HEK293 (cell line): ENCODE results near the gene KCNH8.

Experiments used
- CTCF ChIA-PET: fragments of 350-600 bp; formaldehyde crosslinking; extraction: SDS; loops from one replicate; lab custom pipeline; 2021; ENCODE audit warnings: antibody characterized with exemption; lab: Yijun Ruan, JAX
- POLR2A ChIA-PET: fragments of 300-600 bp; formaldehyde crosslinking; extraction: SDS; loops from one replicate; lab custom pipeline; 2020; ENCODE audit warnings: antibody characterized with exemption, inconsistent platforms; lab: Yijun Ruan, JAX
- H3K27ac ChIP-seq: fragments of 200-500 bp; sonication (Bioruptor generic); 2 replicates; pipeline ENCODE4 v1.5.1; 2014; ENCODE audit warnings: low read depth, low read length, control low read depth, inconsistent platforms; ENCODE audit errors: extremely low read depth
- H3K36me3 ChIP-seq, 2 experiments: fragments of 200-500 bp in 1 of 2; sonication (Bioruptor generic) in 1 of 2; 1 replicate in 1 of 2; 2 replicates in 1 of 2; pipeline ENCODE4 v1.5.1; 2014 to 2017; ENCODE audit warnings: inconsistent platforms in 2 of 2, low read length in 2 of 2; ENCODE audit not compliant: control insufficient read depth in 2 of 2, insufficient read depth in 1 of 2
- H3K4me1 ChIP-seq: fragments of 200-500 bp; sonication (Bioruptor generic); 2 replicates; pipeline ENCODE4 v1.5.1; 2014; ENCODE audit warnings: mild to moderate bottlenecking, low read length, inconsistent platforms; ENCODE audit not compliant: control insufficient read depth, insufficient read depth
- H3K4me3 ChIP-seq: 2 replicates; pipeline ENCODE4 v1.5.1; 2011; ENCODE audit warnings: low read depth, mild to moderate bottlenecking, control low read depth, low read length, moderate library complexity
- H3K9me3 ChIP-seq: fragments of 200-500 bp; sonication (Bioruptor generic); 2 replicates; pipeline ENCODE4 v1.5.1; 2014; ENCODE audit warnings: low read depth, low read length, inconsistent platforms; ENCODE audit not compliant: control insufficient read depth, insufficient read depth
- GLIS2 ChIP-seq: fragments of 450-650 bp; formaldehyde crosslinking; IDR thresholded peaks from 2 replicates; pipeline ENCODE4 v1.5.1; 2016; ENCODE audit warnings: missing biosample characterization, missing genetic modification characterization
- KLF8 ChIP-seq: fragments of 450-650 bp; formaldehyde crosslinking; IDR thresholded peaks from 2 replicates; pipeline ENCODE4 v1.5.1; 2016; ENCODE audit warnings: missing biosample characterization, missing genetic modification characterization
- MEIS1 ChIP-seq: sonication (generic); formaldehyde crosslinking; IDR thresholded peaks from 2 replicates; pipeline ENCODE4 v1.8.1; 2022; ENCODE audit warnings: missing genetic modification reagents, mild to moderate bottlenecking, borderline replicate concordance
- REPIN1 ChIP-seq: fragments of 450-650 bp; formaldehyde crosslinking; IDR thresholded peaks from 2 replicates; pipeline ENCODE4 v1.5.1; 2017; ENCODE audit warnings: missing biosample characterization, missing genetic modification characterization, low read depth
- YY2 ChIP-seq: fragments of 450-650 bp; formaldehyde crosslinking; IDR thresholded peaks from 2 replicates; pipeline ENCODE4 v1.5.1; 2016; ENCODE audit warnings: missing biosample characterization, missing genetic modification characterization
- ZBTB8A ChIP-seq: fragments of 450-650 bp; formaldehyde crosslinking; IDR thresholded peaks from 2 replicates; pipeline ENCODE4 v1.5.1; 2016; ENCODE audit warnings: missing biosample characterization, missing genetic modification characterization
- ZNF112 ChIP-seq: fragments of 450-650 bp; formaldehyde crosslinking; IDR thresholded peaks from 2 replicates; pipeline ENCODE4 v1.5.0; 2017; ENCODE audit warnings: missing biosample characterization, missing genetic modification characterization
- ZNF148 ChIP-seq: fragments of 450-650 bp; formaldehyde crosslinking; IDR thresholded peaks from 2 replicates; pipeline ENCODE4 v1.5.0; 2017; ENCODE audit warnings: missing biosample characterization, missing genetic modification characterization, borderline replicate concordance
- ZNF157 ChIP-seq: fragments of 450-650 bp; formaldehyde crosslinking; IDR thresholded peaks from 2 replicates; pipeline ENCODE4 v1.5.1; 2016; ENCODE audit warnings: missing biosample characterization, missing genetic modification characterization
- ZNF16 ChIP-seq: fragments of 450-650 bp; formaldehyde crosslinking; IDR thresholded peaks from 2 replicates; pipeline ENCODE4 v1.5.1; 2016; ENCODE audit warnings: low read depth, missing biosample characterization, missing genetic modification characterization
- ZNF211 ChIP-seq: fragments of 450-650 bp; formaldehyde crosslinking; IDR thresholded peaks from 2 replicates; pipeline ENCODE4 v1.5.1; 2016; ENCODE audit warnings: low read depth, missing biosample characterization, missing genetic modification characterization
- ZNF26 ChIP-seq: fragments of 450-650 bp; formaldehyde crosslinking; IDR thresholded peaks from 2 replicates; pipeline ENCODE4 v1.5.1; 2016; ENCODE audit warnings: missing biosample characterization, missing genetic modification characterization
- ZNF266 ChIP-seq: fragments of 450-650 bp; formaldehyde crosslinking; IDR thresholded peaks from 2 replicates; pipeline ENCODE4 v1.5.1; 2016; ENCODE audit warnings: missing biosample characterization, missing genetic modification characterization, low read depth
- ZNF335 ChIP-seq: fragments of 450-650 bp; formaldehyde crosslinking; conservative IDR thresholded peaks from 2 replicates; pipeline ENCODE4 v1.5.1; 2016; ENCODE audit warnings: missing biosample characterization, missing genetic modification characterization
- ZNF404 ChIP-seq: fragments of 450-650 bp; formaldehyde crosslinking; IDR thresholded peaks from 2 replicates; pipeline ENCODE4 v1.5.1; 2017; ENCODE audit warnings: missing biosample characterization, missing genetic modification characterization
- ZNF514 ChIP-seq: fragments of 450-650 bp; formaldehyde crosslinking; IDR thresholded peaks from 2 replicates; pipeline ENCODE4 v1.5.1; 2016; ENCODE audit warnings: missing biosample characterization, missing genetic modification characterization
- ZNF529 ChIP-seq: fragments of 450-650 bp; formaldehyde crosslinking; IDR thresholded peaks from 2 replicates; pipeline ENCODE4 v1.5.1; 2017; ENCODE audit warnings: missing genetic modification characterization, missing biosample characterization; ENCODE audit not compliant: insufficient replicate concordance
- ZNF558 ChIP-seq: fragments of 450-650 bp; formaldehyde crosslinking; IDR thresholded peaks from 2 replicates; pipeline ENCODE4 v1.5.1; 2016; ENCODE audit warnings: missing biosample characterization, missing genetic modification characterization
- ZNF561 ChIP-seq: fragments of 450-650 bp; IDR thresholded peaks from 2 replicates; pipeline ENCODE4 v1.5.1; 2018; ENCODE audit warnings: missing biosample characterization, missing genetic modification characterization, borderline replicate concordance
- ZNF585B ChIP-seq: fragments of 450-650 bp; formaldehyde crosslinking; IDR thresholded peaks from 2 replicates; pipeline ENCODE4 v1.5.1; 2016; ENCODE audit warnings: missing biosample characterization, missing genetic modification characterization
- ZNF600 ChIP-seq: fragments of 450-650 bp; formaldehyde crosslinking; IDR thresholded peaks from 2 replicates; pipeline ENCODE4 v1.5.1; 2016; ENCODE audit warnings: missing biosample characterization, missing genetic modification characterization
- ZNF830 ChIP-seq: fragments of 450-650 bp; IDR thresholded peaks from 2 replicates; pipeline ENCODE4 v1.5.0; 2018; ENCODE audit warnings: missing biosample characterization, missing genetic modification characterization, low read depth, mild to moderate bottlenecking, moderate library complexity
- ZSCAN23 ChIP-seq: fragments of 450-650 bp; formaldehyde crosslinking; IDR thresholded peaks from 2 replicates; pipeline ENCODE4 v1.5.1; 2016; ENCODE audit warnings: missing biosample characterization, missing genetic modification characterization
- TF ChIP-seq, protein P1 (sequence below): fragments of 450-650 bp; formaldehyde crosslinking; IDR thresholded peaks from 2 replicates; pipeline ENCODE4 v1.5.1; 2016; ENCODE audit warnings: missing biosample characterization, missing genetic modification characterization
- TF ChIP-seq, protein P2 (sequence below): fragments of 450-650 bp; formaldehyde crosslinking; IDR thresholded peaks from 2 replicates; pipeline ENCODE4 v1.5.1; 2017; ENCODE audit warnings: missing biosample characterization, missing genetic modification characterization

Gene KCNH8

GRCh38 chr3:19456738-19457137, 308.4 kb downstream of the KCNH8 start:
- H3K4me1 ChIP-seq: no peaks in the 10 kb centered on the region
- no peaks in the 10 kb centered on the region for H3K36me3 ChIP-seq
- ChIA-PET POLR2A (no interaction called here), CTCF (no interaction called here)
- no peak for TF ChIP-seq ZNF16 (tag by site-specific recombination)
- H3K4me3 ChIP-seq: no peak overlapping the region
- H3K27ac ChIP-seq: no peak overlapping the region
- H3K9me3 ChIP-seq: no peaks in the 10 kb centered on the region

- ChIA-PET CTCF (no interaction called here), POLR2A (no interaction called here)
- H3K4me1 ChIP-seq: no peaks in the 10 kb centered on the region
- H3K4me3 ChIP-seq: no peak overlapping the region
- H3K36me3 ChIP-seq: no peaks in the 10 kb centered on the region
- no peak overlapping the region for H3K27ac ChIP-seq
- H3K9me3 ChIP-seq: no peaks in the 10 kb centered on the region
- TF ChIP-seq ZNF148 (tag by site-specific recombination): no peak
Observed at GRCh38 chr3:19457449-19457848, 309.1 kb downstream of the KCNH8 start.

- no peaks in the 10 kb centered on the region for H3K9me3 ChIP-seq
- ChIA-PET POLR2A (no interaction called here), CTCF (no interaction called here)
- no peak overlapping the region for H3K27ac ChIP-seq
- TF ChIP-seq ZNF529 (tag by site-specific recombination) (no peak), ZNF404 (tag by site-specific recombination) (no peak), ZNF157 (tag by site-specific recombination) (no peak), MEIS1 (no peak), ZNF558 (tag by site-specific recombination) (no peak), REPIN1 (no peak), ZNF335 (no peak), ZNF830 (no peak), ZNF585B (tag by site-specific recombination) (no peak), ZNF561 (no peak), ZNF600 (tag by site-specific recombination) (no peak)
- TF ChIP-seq, protein P1, sequence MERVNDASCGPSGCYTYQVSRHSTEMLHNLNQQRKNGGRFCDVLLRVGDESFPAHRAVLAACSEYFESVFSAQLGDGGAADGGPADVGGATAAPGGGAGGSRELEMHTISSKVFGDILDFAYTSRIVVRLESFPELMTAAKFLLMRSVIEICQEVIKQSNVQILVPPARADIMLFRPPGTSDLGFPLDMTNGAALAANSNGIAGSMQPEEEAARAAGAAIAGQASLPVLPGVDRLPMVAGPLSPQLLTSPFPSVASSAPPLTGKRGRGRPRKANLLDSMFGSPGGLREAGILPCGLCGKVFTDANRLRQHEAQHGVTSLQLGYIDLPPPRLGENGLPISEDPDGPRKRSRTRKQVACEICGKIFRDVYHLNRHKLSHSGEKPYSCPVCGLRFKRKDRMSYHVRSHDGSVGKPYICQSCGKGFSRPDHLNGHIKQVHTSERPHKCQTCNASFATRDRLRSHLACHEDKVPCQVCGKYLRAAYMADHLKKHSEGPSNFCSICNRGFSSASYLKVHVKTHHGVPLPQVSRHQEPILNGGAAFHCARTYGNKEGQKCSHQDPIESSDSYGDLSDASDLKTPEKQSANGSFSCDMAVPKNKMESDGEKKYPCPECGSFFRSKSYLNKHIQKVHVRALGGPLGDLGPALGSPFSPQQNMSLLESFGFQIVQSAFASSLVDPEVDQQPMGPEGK: no peak
- TF ChIP-seq, protein P2, sequence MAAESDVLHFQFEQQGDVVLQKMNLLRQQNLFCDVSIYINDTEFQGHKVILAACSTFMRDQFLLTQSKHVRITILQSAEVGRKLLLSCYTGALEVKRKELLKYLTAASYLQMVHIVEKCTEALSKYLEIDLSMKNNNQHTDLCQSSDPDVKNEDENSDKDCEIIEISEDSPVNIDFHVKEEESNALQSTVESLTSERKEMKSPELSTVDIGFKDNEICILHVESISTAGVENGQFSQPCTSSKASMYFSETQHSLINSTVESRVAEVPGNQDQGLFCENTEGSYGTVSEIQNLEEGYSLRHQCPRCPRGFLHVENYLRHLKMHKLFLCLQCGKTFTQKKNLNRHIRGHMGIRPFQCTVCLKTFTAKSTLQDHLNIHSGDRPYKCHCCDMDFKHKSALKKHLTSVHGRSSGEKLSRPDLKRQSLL (tag by site-specific recombination): no peak
- H3K4me3 ChIP-seq: no peak overlapping the region
- H3K36me3 ChIP-seq: no peaks in the 10 kb centered on the region
- no peaks in the 10 kb centered on the region for H3K4me1 ChIP-seq
Observed at GRCh38 chr3:19467761-19468160, 319.5 kb downstream of the KCNH8 start.

DNA sequence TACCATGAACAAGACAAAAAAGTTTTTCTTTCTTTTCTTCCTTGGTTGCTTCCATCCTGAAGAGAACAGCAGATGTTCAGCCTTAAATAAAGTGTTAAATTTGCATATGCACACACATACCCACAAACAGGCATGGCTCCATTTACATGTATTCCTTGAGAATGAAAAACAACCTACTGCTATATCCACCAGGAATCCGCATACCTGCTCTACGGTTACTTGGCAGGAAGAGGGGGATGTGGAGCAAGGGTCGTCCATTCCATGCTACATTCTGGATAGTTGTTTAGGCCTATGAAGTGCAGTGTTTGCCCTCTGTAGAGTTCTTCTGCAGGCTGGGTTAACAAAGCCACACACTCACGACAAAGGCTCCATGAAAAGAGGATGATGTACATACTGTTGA, 322.8 kb downstream of the KCNH8 start:
- POLR2A ChIA-PET: no interaction called here
- Histone ChIP-seq H3K4me1 (no peaks in the 10 kb centered on the region), H3K27ac (no peak overlapping the region), H3K36me3 (no peaks in the 10 kb centered on the region), H3K9me3 (no peaks in the 10 kb centered on the region), H3K4me3 (no peak overlapping the region)
- CTCF ChIA-PET: no interaction called here
- TF ChIP-seq ZSCAN23 (no peak), YY2 (no peak), ZNF112 (no peak), ZNF211 (tag by site-specific recombination) (no peak), ZNF514 (tag by site-specific recombination) (no peak), ZNF26 (no peak), GLIS2 (tag by site-specific recombination) (no peak), ZNF266 (tag by site-specific recombination) (no peak), ZBTB8A (tag by site-specific recombination) (no peak), KLF8 (no peak)
